Daoy (cell line): ENCODE measurements around the gene DCHS1. TPM values are rescaled to one million over a fixed set of nuclear protein-coding genes. Genes with fewer than 3 reads are reported as not detected.

Source experiments
- DNase-seq: peaks from one replicate; pipeline ENCODE4 v3.0.0-alpha.2; 2015; ENCODE audit warnings: low read depth
- total RNA-seq: library from RNA; depleted of rRNA; stranded (reverse); fragments of >200 nt; shearing (Covaris generic); gene quantifications from 2 replicates; pipeline ENCODE4 v1.2.3, GENCODE V29; 2014

The DCHS1 gene
- total RNA-seq, 1 experiment from 2014 or later = 0.74 TPM

GRCh38 chr11:6612213-6613041, 43.2 kb downstream of the DCHS1 start, which contains the start of gene TAF10:
Gene TAF10 (minus strand): TSS chr11:6612216. CDS start chr11:6612189, 27 bp downstream.
- DNase-seq = peak; percentile 97

- DNase-seq = no peak
Measured at GRCh38 chr11:6611963-6612212, 43.7 kb downstream of the DCHS1 start.

GRCh38 chr11:6611092-6611962, 44.3 kb downstream of the DCHS1 start:
- peak; percentile 18 for DNase-seq

GRCh38 chr11:6610591-6610990, 45.0 kb downstream of the DCHS1 start:
- DNase-seq = no peak

- no peak for DNase-seq
Measured at GRCh38 chr11:6609502-6610015, 46.0 kb downstream of the DCHS1 start.

GRCh38 chr11:6608726-6609501, 46.7 kb downstream of the DCHS1 start:
- peak; percentile 51 for DNase-seq

GRCh38 chr11:6608011-6608410, 47.6 kb downstream of the DCHS1 start:
- DNase-seq = no peak

- DNase-seq = no peak
Measured at GRCh38 chr11:6607190-6607795, 48.3 kb downstream of the DCHS1 start.

GRCh38 chr11:6606471-6607189, 49.0 kb downstream of the DCHS1 start:
- DNase-seq = peak; percentile 95

- DNase-seq = no peak
Measured at GRCh38 chr11:6604790-6605189, 50.8 kb downstream of the DCHS1 start.

- DNase-seq = peak; percentile 50
Measured at GRCh38 chr11:6604081-6604626, 51.5 kb downstream of the DCHS1 start.

GRCh38 chr11:6603287-6604080, 52.1 kb downstream of the DCHS1 start, which contains the start of the genes ILK and RRP8:
Gene ILK (plus strand): TSS chr11:6603774. CDS start chr11:6604272, 498 bp downstream.
Gene RRP8 (minus strand): TSS chr11:6603616. CDS start chr11:6603502, 114 bp downstream.
- DNase-seq = peak; percentile 95

GRCh38 chr11:6602096-6602940, 53.3 kb downstream of the DCHS1 start:
- DNase-seq = no peak

GRCh38 chr11:6601041-6601461, 54.6 kb downstream of the DCHS1 start:
- no peak for DNase-seq

GRCh38 chr11:6599881-6600390, 55.7 kb downstream of the DCHS1 start:
- DNase-seq = no peak

- DNase-seq = no peak
Measured at GRCh38 chr11:6599449-6599848, 56.2 kb downstream of the DCHS1 start.

GRCh38 chr11:6598555-6598954, 57.1 kb downstream of the DCHS1 start:
- DNase-seq = no peak

GRCh38 chr11:6596239-6596877, 59.3 kb downstream of the DCHS1 start:
- no peak for DNase-seq
